HepG2 (cell line): ENCODE results near the gene DIPK1A. TPM values are rescaled to one million over a fixed set of nuclear protein-coding genes. Genes with fewer than 3 reads are reported as not detected.

Experiments used
- AHR ChIP-seq: IDR thresholded peaks from 2 replicates; pipeline ENCODE4 v1.6.1; 2018; ENCODE audit warnings: missing genetic modification reagents, missing compliant biosample characterization
- ELF3 ChIP-seq: IDR thresholded peaks from 2 replicates; pipeline ENCODE4 v1.6.1; 2016; ENCODE audit warnings: missing genetic modification reagents, missing compliant biosample characterization
- JARID2 ChIP-seq: sonication (generic); formaldehyde crosslinking; IDR thresholded peaks from 2 replicates; pipeline ENCODE4 v1.8.1; 2023; ENCODE audit warnings: missing genetic modification reagents, inconsistent platforms; ENCODE audit not compliant: insufficient replicate concordance
- KLF9 ChIP-seq: IDR thresholded peaks from 2 replicates; pipeline ENCODE4 v1.6.1; 2016; ENCODE audit warnings: low read depth
- NFIB ChIP-seq: sonication (generic); formaldehyde crosslinking; IDR thresholded peaks from 2 replicates; pipeline ENCODE4 v1.9.0; 2021; ENCODE audit warnings: missing genetic modification reagents, mild to moderate bottlenecking, borderline replicate concordance
- PCBP2 ChIP-seq: fragments of 200-400 bp; formaldehyde crosslinking; optimal IDR thresholded peaks from 2 replicates; pipeline ENCODE3; 2018; ENCODE audit warnings: low read length, low read depth; ENCODE audit not compliant: poor library complexity, severe bottlenecking
- ZNF17 ChIP-seq: sonication (generic); formaldehyde crosslinking; IDR thresholded peaks from 2 replicates; pipeline ENCODE4 v1.5.0; 2020; ENCODE audit warnings: mild to moderate bottlenecking, missing genetic modification reagents
- ZNF562 ChIP-seq: sonication (generic); formaldehyde crosslinking; IDR thresholded peaks from 2 replicates; pipeline ENCODE4 v1.8.0; 2022; ENCODE audit warnings: missing genetic modification reagents, borderline replicate concordance
- ZNF761 ChIP-seq: sonication (generic); formaldehyde crosslinking; conservative IDR thresholded peaks from 2 replicates; pipeline ENCODE4 v1.4.0; 2020; ENCODE audit warnings: mild to moderate bottlenecking, missing genetic modification reagents
- polyA plus RNA-seq, 8 experiments: library from polyadenylated mRNA; depleted of rRNA in 3 of 8; stranded (reverse) in 7 of 8; unstranded in 1 of 8; fragments of >200 nt; fragmentation: Illumina TruSeq in 4 of 8; extraction: Trizol in 4 of 8; gene quantifications; 2 replicates each; pipeline versions ENCODE4 v1.2.1 to v1.2.3, GENCODE V29; 2011 to 2016; ENCODE audit warnings: low read depth in 4 of 8, missing spikeins in 1 of 8, mixed read lengths in 1 of 8; ENCODE audit not compliant: insufficient read depth in 1 of 8
- total RNA-seq, 5 experiments: library from RNA; depleted of rRNA; stranded (reverse); fragments of >200 nt; fragmentation: Illumina TruSeq; extraction: Trizol; gene quantifications; 2 replicates each; pipeline ENCODE4 v1.2.3, GENCODE V29; 2016; ENCODE audit warnings: low read depth in 1 of 5
- TF ChIP-seq, protein P1 (sequence below): sonication (generic); formaldehyde crosslinking; IDR thresholded peaks from 2 replicates; pipeline ENCODE4 v1.5.0; 2020; ENCODE audit warnings: missing genetic modification reagents
- TF ChIP-seq, protein P2 (sequence below): sonication (generic); formaldehyde crosslinking; IDR thresholded peaks from 2 replicates; pipeline ENCODE4 v1.8.0; 2022; ENCODE audit warnings: mild to moderate bottlenecking, missing genetic modification reagents, moderate library complexity
- TF ChIP-seq, protein P3 (sequence below): IDR thresholded peaks from 2 replicates; pipeline ENCODE4 v1.6.1; 2018; ENCODE audit warnings: missing genetic modification reagents
- TF ChIP-seq, protein P4 (sequence below): fragments of 450-650 bp; IDR thresholded peaks from 2 replicates; pipeline ENCODE4 v1.6.1; 2017; ENCODE audit warnings: mild to moderate bottlenecking
- TF ChIP-seq, protein P5 (sequence below): sonication (generic); formaldehyde crosslinking; IDR thresholded peaks from one replicate; pipeline ENCODE4 v1.5.1; 2020; ENCODE audit warnings: mild to moderate bottlenecking, missing genetic modification reagents; ENCODE audit errors: not compliant biosample characterization

DIPK1A gene
- total and polyA plus RNA-seq, 2 of the 13 experiments (the other 11 are each of a cell fraction or from before 2014, with no cell fraction given) = 8.4 TPM

DNA sequence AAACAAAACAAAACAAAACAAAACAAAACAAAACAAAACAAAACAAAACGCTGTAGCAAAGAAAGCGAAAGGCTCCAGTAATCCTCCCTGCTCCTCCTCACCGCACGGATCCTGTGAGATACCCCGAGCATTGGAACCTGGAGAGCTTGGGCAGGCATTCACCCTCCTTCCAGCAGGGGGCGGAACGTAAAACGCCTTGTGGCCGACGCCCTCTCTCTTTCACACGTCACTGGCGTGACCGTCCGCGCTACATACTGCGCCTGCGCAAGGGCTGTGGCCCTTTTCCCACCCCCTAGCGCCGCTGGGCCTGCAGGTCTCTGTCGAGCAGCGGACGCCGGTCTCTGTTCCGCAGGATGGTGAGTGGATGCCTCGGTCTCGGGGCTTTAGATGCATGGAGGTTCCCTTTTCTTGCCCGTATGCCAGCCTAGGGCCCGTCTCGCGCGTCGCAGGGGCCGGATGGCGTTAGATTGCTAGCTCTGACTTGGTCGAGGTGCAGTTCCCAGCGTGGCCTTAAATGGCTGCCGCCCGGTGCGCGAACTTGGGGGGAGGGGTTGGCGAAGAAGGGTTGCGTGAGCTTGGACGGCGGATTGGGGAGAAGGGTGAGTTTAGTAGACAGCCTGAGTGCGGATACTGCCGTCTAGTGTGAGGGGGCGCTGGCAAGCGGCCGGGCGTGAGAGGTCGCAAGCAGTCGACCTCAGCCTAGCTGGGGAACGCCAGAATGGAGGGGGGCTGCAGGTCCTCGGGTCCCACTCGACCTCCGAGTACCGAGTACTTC is 129.3 kb downstream of the DIPK1A start, which contains the start of gene RPL5 (continued):
- TF ChIP-seq AHR (CRISPR knock-in tag) = peak; percentile 94
- TF ChIP-seq PCBP2 = no peak
- TF ChIP-seq, protein P1, sequence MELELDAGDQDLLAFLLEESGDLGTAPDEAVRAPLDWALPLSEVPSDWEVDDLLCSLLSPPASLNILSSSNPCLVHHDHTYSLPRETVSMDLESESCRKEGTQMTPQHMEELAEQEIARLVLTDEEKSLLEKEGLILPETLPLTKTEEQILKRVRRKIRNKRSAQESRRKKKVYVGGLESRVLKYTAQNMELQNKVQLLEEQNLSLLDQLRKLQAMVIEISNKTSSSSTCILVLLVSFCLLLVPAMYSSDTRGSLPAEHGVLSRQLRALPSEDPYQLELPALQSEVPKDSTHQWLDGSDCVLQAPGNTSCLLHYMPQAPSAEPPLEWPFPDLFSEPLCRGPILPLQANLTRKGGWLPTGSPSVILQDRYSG (CRISPR knock-in tag) = peak; percentile 84
- TF ChIP-seq ZNF17 (CRISPR knock-in tag) = no peak
- peak; percentile 36; the same call in 1 of the 2 replicates for TF ChIP-seq KLF9 (CRISPR knock-in tag)
- TF ChIP-seq NFIB (CRISPR knock-in tag) = no peak
- TF ChIP-seq, protein P2, sequence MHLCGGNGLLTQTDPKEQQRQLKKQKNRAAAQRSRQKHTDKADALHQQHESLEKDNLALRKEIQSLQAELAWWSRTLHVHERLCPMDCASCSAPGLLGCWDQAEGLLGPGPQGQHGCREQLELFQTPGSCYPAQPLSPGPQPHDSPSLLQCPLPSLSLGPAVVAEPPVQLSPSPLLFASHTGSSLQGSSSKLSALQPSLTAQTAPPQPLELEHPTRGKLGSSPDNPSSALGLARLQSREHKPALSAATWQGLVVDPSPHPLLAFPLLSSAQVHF (CRISPR knock-in tag) = peak; percentile 86; the same call in 1 of the 2 replicates
- no peak for TF ChIP-seq JARID2 (CRISPR knock-in tag)
- TF ChIP-seq, protein P3, sequence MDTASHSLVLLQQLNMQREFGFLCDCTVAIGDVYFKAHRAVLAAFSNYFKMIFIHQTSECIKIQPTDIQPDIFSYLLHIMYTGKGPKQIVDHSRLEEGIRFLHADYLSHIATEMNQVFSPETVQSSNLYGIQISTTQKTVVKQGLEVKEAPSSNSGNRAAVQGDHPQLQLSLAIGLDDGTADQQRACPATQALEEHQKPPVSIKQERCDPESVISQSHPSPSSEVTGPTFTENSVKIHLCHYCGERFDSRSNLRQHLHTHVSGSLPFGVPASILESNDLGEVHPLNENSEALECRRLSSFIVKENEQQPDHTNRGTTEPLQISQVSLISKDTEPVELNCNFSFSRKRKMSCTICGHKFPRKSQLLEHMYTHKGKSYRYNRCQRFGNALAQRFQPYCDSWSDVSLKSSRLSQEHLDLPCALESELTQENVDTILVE (CRISPR knock-in tag) = peak; percentile 84; the same call in 1 of the 2 replicates
- no peak; the same call in 1 of the 2 replicates for TF ChIP-seq ZNF562 (CRISPR knock-in tag)
- TF ChIP-seq ZNF761 (CRISPR knock-in tag) = peak; percentile 52; the same call in 1 of the 2 replicates
- TF ChIP-seq, protein P4, sequence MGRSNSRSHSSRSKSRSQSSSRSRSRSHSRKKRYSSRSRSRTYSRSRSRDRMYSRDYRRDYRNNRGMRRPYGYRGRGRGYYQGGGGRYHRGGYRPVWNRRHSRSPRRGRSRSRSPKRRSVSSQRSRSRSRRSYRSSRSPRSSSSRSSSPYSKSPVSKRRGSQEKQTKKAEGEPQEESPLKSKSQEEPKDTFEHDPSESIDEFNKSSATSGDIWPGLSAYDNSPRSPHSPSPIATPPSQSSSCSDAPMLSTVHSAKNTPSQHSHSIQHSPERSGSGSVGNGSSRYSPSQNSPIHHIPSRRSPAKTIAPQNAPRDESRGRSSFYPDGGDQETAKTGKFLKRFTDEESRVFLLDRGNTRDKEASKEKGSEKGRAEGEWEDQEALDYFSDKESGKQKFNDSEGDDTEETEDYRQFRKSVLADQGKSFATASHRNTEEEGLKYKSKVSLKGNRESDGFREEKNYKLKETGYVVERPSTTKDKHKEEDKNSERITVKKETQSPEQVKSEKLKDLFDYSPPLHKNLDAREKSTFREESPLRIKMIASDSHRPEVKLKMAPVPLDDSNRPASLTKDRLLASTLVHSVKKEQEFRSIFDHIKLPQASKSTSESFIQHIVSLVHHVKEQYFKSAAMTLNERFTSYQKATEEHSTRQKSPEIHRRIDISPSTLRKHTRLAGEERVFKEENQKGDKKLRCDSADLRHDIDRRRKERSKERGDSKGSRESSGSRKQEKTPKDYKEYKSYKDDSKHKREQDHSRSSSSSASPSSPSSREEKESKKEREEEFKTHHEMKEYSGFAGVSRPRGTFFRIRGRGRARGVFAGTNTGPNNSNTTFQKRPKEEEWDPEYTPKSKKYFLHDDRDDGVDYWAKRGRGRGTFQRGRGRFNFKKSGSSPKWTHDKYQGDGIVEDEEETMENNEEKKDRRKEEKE = no peak
- TF ChIP-seq, protein P5, sequence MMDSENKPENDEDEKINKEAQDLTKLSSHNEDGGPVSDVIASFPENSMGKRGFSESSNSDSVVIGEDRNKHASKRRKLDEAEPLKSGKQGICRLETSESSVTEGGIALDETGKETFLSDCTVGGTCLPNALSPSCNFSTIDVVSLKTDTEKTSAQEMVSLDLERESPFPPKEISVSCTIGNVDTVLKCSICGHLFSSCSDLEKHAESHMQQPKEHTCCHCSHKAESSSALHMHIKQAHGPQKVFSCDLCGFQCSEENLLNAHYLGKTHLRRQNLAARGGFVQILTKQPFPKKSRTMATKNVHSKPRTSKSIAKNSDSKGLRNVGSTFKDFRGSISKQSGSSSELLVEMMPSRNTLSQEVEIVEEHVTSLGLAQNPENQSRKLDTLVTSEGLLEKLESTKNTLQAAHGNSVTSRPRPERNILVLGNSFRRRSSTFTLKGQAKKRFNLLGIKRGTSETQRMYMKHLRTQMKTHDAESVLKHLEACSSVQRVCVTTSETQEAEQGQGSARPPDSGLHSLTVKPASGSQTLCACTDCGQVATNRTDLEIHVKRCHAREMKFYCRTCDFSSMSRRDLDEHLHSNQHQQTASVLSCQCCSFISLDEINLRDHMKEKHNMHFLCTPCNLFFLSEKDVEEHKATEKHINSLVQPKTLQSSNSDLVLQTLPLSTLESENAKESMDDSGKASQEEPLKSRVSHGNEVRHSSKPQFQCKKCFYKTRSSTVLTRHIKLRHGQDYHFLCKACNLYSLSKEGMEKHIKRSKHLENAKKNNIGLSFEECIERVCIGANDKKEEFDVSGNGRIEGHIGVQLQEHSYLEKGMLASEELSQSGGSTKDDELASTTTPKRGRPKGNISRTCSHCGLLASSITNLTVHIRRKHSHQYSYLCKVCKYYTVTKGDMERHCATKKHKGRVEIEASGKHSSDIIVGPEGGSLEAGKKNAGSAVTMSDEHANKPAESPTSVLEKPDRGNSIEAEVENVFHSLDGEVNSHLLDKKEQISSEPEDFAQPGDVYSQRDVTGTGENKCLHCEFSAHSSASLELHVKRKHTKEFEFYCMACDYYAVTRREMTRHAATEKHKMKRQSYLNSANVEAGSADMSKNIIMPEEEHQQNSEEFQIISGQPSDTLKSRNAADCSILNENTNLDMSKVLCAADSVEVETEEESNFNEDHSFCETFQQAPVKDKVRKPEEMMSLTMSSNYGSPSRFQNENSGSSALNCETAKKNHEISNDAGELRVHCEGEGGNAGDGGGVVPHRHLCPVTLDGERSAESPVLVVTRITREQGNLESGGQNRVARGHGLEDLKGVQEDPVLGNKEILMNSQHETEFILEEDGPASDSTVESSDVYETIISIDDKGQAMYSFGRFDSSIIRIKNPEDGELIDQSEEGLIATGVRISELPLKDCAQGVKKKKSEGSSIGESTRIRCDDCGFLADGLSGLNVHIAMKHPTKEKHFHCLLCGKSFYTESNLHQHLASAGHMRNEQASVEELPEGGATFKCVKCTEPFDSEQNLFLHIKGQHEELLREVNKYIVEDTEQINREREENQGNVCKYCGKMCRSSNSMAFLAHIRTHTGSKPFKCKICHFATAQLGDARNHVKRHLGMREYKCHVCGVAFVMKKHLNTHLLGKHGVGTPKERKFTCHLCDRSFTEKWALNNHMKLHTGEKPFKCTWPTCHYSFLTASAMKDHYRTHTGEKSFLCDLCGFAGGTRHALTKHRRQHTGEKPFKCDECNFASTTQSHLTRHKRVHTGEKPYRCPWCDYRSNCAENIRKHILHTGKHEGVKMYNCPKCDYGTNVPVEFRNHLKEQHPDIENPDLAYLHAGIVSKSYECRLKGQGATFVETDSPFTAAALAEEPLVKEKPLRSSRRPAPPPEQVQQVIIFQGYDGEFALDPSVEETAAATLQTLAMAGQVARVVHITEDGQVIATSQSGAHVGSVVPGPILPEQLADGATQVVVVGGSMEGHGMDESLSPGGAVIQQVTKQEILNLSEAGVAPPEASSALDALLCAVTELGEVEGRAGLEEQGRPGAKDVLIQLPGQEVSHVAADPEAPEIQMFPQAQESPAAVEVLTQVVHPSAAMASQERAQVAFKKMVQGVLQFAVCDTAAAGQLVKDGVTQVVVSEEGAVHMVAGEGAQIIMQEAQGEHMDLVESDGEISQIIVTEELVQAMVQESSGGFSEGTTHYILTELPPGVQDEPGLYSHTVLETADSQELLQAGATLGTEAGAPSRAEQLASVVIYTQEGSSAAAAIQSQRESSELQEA (CRISPR knock-in tag) = peak; percentile 82
- TF ChIP-seq ELF3 (CRISPR knock-in tag) = peak; percentile 71
